SJSA1 (cell line): ENCODE results near the gene CACNB4. TPM values are rescaled to one million over a fixed set of nuclear protein-coding genes. Genes with fewer than 3 reads are reported as not detected.
A peak's percentile ranks its signal among the peaks of the same experiment; 100 is the strongest.
"Not testable (repeated sequence)": the region's sequence is repeated elsewhere in the genome, so short reads cannot be mapped to it uniquely, and the experiment has no call there.

ENCODE experiments used
- DNase-seq, 2 experiments: peaks; one replicate each; pipeline ENCODE4 v3.0.0-alpha.2; 2015 to 2020; ENCODE audit warnings: low spot score in 2 of 2, low read depth in 1 of 2
- H3K27ac ChIP-seq: fragments of 250-450 bp; sonication (Bioruptor Pico); 2 replicates; pipeline ENCODE4 v1.5.1; 2020; ENCODE audit warnings: mild to moderate bottlenecking, moderate library complexity
- H3K27me3 ChIP-seq: fragments of 250-450 bp; sonication (Bioruptor Pico); replicated peaks from 2 replicates; pipeline ENCODE4 v1.5.1; 2020; ENCODE audit warnings: mild to moderate bottlenecking, moderate library complexity
- H3K36me3 ChIP-seq: fragments of 250-450 bp; sonication (Bioruptor Pico); 2 replicates; pipeline ENCODE4 v1.5.1; 2020; ENCODE audit warnings: mild to moderate bottlenecking
- H3K4me1 ChIP-seq: fragments of 250-450 bp; sonication (Bioruptor Pico); replicated peaks from 2 replicates; pipeline ENCODE4 v1.6.1; 2021; ENCODE audit warnings: mild to moderate bottlenecking
- H3K4me3 ChIP-seq: fragments of 250-450 bp; sonication (Bioruptor Pico); 2 replicates; pipeline ENCODE4 v1.5.1; 2020; ENCODE audit warnings: mild to moderate bottlenecking
- H3K9me3 ChIP-seq: fragments of 250-450 bp; sonication (Bioruptor Pico); replicated peaks from 2 replicates; pipeline ENCODE4 v1.5.1; 2020; ENCODE audit warnings: mild to moderate bottlenecking
- total RNA-seq: library from RNA; depleted of rRNA; stranded (reverse); fragments of >200 nt; shearing (Covaris generic); gene quantifications from 2 replicates; pipeline ENCODE4 v1.2.3, GENCODE V29; 2014

Gene CACNB4
- total RNA-seq, 1 experiment from 2014 or later = not detected

DNA sequence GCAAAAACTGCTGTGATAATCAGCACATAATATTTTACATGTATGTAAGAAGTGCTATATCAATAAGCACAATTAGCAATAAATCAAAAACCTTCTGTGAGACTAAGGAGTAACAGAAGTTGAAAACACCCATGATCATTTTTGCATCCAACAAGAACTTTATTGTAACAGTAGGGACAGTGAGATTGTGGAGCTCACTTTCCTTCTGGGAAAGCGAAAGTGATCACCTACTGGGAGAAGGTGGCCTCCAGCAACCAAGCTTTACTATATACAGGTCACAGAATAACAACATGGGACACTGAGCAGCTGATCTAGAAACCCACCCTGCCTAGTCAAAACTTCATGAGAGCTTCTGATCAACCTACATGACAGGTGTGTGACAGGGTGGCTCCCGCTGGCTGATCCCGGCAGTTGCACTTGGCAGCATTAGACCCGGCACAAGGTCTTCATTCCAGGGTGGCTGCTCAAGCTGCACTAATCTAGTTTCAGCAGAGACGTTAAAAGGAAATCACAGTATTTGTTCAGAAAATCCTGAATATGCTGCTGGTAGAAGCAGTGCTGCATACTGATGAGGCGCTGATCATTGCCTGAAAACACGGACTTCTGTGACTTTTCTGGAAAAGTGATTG lies 207.2 kb downstream of the CACNB4 start:
- no peaks in the 10 kb centered on the region for H3K27me3 ChIP-seq
- no peaks in the 10 kb centered on the region for H3K36me3 ChIP-seq
- peaks cover 4% of the 10 kb centered on the region for H3K9me3 ChIP-seq
- no peaks in the 10 kb centered on the region for H3K4me1 ChIP-seq
- no peak overlapping the region for H3K4me3 ChIP-seq
- no peak for DNase-seq
- no peak overlapping the region for H3K27ac ChIP-seq

DNA sequence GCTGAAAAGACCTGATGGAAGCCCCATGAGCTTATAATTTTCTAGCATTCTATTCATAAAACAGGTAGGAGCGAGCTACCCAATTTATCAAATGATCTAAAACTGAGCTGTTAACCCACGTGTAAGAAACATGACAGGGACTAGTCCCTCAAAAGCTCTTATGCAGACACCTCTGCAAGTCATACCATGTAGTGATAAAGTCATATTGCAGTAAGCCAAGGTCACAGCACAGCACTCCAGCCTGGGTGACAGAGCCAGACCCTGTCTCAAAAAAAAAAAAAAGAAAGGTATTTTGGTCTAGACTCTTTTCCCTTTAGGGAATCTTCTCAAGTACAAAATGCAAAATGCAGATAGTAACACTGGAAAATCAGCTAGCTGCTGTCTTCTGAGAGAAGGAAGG lies 211.7 kb downstream of the CACNB4 start:
- no peaks in the 10 kb centered on the region for H3K36me3 ChIP-seq
- no peaks in the 10 kb centered on the region for H3K9me3 ChIP-seq
- H3K4me3 ChIP-seq = no peak overlapping the region
- no peak for DNase-seq
- H3K4me1 ChIP-seq = no peaks in the 10 kb centered on the region
- no peak overlapping the region for H3K27ac ChIP-seq
- 0 out of 2 replicates have a peak, but pooled peaks cover 4% of the 10 kb centered on the region for H3K27me3 ChIP-seq

DNA sequence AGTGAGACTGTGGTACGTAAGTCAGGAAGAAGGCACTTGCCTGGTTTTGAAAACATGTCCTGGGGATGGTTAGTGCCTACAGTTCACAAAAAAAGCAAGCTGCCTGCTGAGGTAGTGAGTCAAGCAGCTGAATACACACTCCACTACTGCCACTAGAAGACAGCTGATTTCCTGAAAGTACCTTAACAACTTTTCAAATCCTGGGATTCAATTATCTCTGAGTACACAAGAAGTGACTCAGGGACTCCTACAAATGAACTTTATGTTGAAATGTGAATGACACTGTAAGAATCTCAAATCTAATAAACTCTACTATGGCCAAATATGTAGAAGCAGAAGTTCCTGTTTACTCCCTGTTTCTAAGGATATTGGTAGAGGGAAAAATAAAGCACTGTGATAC lies 212.6 kb downstream of the CACNB4 start:
- no peak overlapping the region for H3K4me3 ChIP-seq
- no peaks in the 10 kb centered on the region for H3K36me3 ChIP-seq
- 0 out of 2 replicates have a peak, but pooled peaks cover 4% of the 10 kb centered on the region for H3K27me3 ChIP-seq
- H3K4me1 ChIP-seq = no peaks in the 10 kb centered on the region
- H3K9me3 ChIP-seq = no peaks in the 10 kb centered on the region
- H3K27ac ChIP-seq = no peak overlapping the region
- DNase-seq = no peak

DNA sequence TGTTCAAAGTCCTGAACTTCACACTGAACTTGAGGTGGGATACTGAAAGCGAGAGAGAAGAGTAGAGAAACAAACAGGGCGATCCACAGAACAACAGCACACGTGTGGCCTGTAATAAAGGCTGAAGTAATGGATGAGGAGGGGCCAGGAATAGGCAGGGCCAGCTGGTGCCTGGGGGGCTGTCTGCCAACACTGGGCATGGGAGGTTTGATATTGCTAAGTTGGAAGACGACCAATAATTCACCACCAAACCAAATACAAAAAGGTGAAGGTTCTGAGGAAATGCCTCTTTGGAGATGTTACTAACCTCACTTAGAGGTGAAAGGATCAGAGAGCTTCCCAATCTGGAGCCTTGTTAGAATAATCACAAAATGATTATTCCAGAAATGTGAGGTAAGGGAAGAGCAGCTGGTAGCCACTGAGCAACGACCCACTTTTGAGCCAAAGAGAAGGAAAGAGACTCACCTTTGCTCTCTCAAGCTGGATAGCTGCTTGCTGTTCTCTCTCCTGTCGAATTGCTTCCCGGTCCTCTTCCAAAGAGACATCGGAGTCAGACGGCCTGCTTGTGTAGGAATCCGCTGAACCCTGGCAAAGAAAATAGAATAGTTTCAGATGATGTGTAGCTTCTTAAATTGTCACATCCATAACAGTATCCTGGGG lies 215.9 kb downstream of the CACNB4 start:
- no peaks in the 10 kb centered on the region for H3K9me3 ChIP-seq
- H3K4me1 ChIP-seq = peaks cover 9% of the 10 kb centered on the region
- no peaks in the 10 kb centered on the region for H3K36me3 ChIP-seq
- no peak for DNase-seq
- H3K27ac ChIP-seq = no peak overlapping the region
- H3K4me3 ChIP-seq = no peak overlapping the region
- H3K27me3 ChIP-seq = 0 out of 2 replicates have a peak, but pooled peaks cover 4% of the 10 kb centered on the region

GRCh38 chr2:151881342-151881741 lies 217.5 kb downstream of the CACNB4 start:
- no peak overlapping the region for H3K27ac ChIP-seq
- H3K4me3 ChIP-seq = no peak overlapping the region
- H3K27me3 ChIP-seq = 0 out of 2 replicates have a peak, but pooled peaks cover 4% of the 10 kb centered on the region
- H3K36me3 ChIP-seq = no peaks in the 10 kb centered on the region
- H3K4me1 ChIP-seq = peaks cover 9% of the 10 kb centered on the region
- no peak for DNase-seq
- no peaks in the 10 kb centered on the region for H3K9me3 ChIP-seq

DNA sequence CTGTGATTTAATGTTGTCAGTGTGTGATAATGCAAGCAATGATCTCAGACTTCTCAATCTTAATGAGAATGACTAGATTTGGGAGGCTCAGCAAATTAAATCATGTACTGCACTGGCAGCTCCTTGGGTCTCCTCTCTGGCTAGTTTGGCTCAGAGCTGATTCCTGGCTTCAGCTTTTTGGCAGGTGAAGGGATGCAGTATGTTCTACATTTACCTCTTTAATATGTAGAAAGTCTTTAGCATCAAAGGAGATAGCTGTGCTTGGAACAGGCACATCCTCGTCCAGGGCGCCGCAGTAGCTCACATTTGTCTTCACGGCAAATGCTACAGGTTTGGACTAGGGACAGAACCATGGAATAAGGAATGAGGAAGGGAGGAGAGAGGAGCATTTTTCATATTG lies 218.3 kb downstream of the CACNB4 start:
- DNase-seq = no peak
- H3K4me3 ChIP-seq = no peak overlapping the region
- no peaks in the 10 kb centered on the region for H3K9me3 ChIP-seq
- no peaks in the 10 kb centered on the region for H3K36me3 ChIP-seq
- peaks cover 9% of the 10 kb centered on the region for H3K4me1 ChIP-seq
- 0 out of 2 replicates have a peak, but pooled peaks cover 6% of the 10 kb centered on the region for H3K27me3 ChIP-seq
- H3K27ac ChIP-seq = no peak overlapping the region

DNA sequence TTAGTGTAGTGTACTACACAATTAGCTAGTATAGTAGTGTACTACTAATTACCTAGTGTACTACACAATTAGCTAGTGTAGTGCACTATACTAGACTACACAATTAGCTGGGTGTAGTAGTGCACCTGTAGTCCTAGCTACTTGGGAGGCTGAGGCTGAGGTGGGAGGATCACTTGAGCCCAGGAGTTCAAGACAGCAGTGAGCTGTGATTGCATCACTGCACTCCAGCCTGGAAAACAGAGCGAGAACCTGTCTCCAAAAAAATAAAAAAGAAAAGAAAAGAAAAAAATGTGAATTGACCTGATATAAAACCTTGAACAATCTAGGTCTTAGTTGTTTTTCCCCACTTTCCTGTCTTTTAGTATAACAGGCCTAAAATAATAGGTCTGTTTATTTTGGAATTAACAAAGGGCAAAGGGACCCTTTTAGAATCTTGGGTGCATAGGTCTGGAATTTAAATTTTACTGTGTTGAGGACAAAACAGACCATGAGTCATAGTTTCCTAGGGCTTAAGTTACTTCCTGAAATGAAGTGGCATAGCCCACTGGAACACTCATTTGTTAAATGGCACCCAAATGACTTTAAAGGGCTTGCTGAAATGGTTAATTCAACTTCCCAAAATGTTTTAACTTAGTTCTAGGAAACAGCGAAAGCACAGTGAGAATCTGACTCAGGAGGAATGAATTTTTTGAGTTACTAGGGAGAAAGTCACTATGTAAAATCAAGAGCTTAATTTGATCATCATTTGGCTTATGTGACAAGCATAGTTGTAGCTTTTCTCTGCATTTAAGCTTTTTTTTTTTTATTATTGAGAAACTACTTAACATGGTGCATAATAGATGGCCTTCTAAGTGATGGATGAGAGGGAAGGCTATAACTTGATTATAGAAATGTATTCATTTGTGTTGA lies 219.9 kb downstream of the CACNB4 start:
- peak in 1 of 2 experiments; percentile 15 for DNase-seq
- Histone ChIP-seq H3K27me3 (0 out of 2 replicates have a peak, but pooled peaks cover 3% of the 10 kb centered on the region), H3K27ac (no peak overlapping the region)

DNA sequence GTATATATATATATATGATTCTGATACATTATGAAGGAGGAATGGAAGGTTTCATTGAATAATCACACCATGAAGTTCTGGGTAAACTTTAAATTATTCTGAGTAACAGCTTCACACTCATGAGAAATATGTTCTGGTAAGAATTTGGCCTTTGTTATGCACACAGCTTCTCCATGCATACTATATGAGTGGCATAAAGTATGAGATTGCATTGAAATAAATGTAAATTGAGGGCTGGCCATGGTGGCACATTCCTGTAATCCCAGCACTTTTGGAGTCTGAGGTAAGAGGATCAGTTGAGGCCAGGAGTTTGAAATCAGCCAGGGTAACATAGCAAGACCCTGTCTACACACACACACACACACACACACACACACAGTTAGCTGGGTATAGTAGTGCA lies 220.6 kb downstream of the CACNB4 start:
- peaks cover 9% of the 10 kb centered on the region for H3K4me1 ChIP-seq
- no peak overlapping the region for H3K27ac ChIP-seq
- H3K4me3 ChIP-seq = no peak overlapping the region
- H3K9me3 ChIP-seq = no peaks in the 10 kb centered on the region
- H3K27me3 ChIP-seq = peaks cover 4% of the 10 kb centered on the region; the same call in 1 of the 2 replicates
- H3K36me3 ChIP-seq = no peaks in the 10 kb centered on the region
- no peak for DNase-seq

More for the DNA sequence above, 219.9 kb downstream of the CACNB4 start:
- no peaks in the 10 kb centered on the region for H3K36me3 ChIP-seq
- no peaks in the 10 kb centered on the region for H3K9me3 ChIP-seq
- peaks cover 9% of the 10 kb centered on the region for H3K4me1 ChIP-seq
- H3K4me3 ChIP-seq = no peak overlapping the region

GRCh38 chr2:151875631-151876030 lies 223.2 kb downstream of the CACNB4 start:
- DNase-seq, H3K36me3 ChIP-seq, H3K27ac ChIP-seq, H3K4me3 ChIP-seq, H3K9me3 ChIP-seq, H3K4me1 ChIP-seq: not testable (repeated sequence)
- peaks cover 12% of the 10 kb centered on the region for H3K27me3 ChIP-seq

- Histone ChIP-seq H3K27me3 (peaks cover 12% of the 10 kb centered on the region), H3K4me3 (no peak overlapping the region), H3K4me1 (no peaks in the 10 kb centered on the region), H3K36me3 (no peaks in the 10 kb centered on the region), H3K9me3 (no peaks in the 10 kb centered on the region), H3K27ac (no peak overlapping the region)
- DNase-seq = no peak
Measured at GRCh38 chr2:151872463-151872862, 226.4 kb downstream of the CACNB4 start.

DNA sequence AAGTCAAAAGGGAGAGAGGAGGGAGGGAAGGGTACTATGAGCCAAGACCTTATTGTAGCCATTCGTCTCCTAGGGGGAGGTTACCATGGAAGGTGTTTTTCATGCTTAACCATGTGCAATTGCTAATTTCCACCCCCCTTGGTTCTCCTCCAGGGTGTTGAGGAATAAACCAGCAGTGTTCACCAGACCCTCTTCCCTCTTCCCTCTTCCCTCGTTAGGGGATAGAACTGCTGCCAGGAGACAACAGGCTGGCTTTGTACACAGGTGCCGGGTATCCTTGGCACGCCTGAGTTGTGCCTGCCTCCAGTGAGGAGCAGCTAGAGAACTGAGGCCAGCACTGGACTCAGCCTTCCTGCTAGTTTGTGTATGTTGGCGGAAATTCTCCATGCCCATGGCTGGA lies 229.6 kb downstream of the CACNB4 start:
- peaks cover 8% of the 10 kb centered on the region for H3K27me3 ChIP-seq
- H3K4me1 ChIP-seq = no peaks in the 10 kb centered on the region
- no peak overlapping the region for H3K27ac ChIP-seq
- H3K4me3 ChIP-seq = no peak overlapping the region
- H3K9me3 ChIP-seq = no peaks in the 10 kb centered on the region
- H3K36me3 ChIP-seq = no peaks in the 10 kb centered on the region
- no peak for DNase-seq

DNA sequence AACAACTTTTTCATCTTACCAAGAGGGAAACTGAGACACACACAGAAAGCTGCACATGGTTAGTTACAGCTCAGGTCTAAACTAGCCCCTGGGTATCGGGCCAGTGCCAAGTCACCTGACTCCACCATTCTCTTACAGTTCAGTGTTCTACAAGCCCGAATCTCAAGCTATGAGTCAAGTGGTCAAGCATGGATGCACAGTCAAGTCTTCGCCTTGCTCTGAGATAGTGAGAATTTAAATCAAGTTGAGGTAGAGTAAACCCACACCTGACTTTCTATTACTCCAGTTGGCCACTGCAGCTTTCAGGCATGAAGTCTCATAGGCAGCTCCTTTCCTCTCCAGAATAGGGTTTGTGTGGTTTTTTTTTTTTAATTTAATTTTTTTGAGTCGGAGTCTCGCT lies 236.1 kb downstream of the CACNB4 start:
- Histone ChIP-seq H3K9me3 (no peaks in the 10 kb centered on the region), H3K27ac (no peak overlapping the region), H3K36me3 (no peaks in the 10 kb centered on the region), H3K4me1 (no peaks in the 10 kb centered on the region), H3K27me3 (peaks cover 7% of the 10 kb centered on the region; the same call in 1 of the 2 replicates), H3K4me3 (no peak overlapping the region)
- DNase-seq = no peak

GRCh38 chr2:151861174-151861573 lies 237.7 kb downstream of the CACNB4 start:
- no peak overlapping the region for H3K4me3 ChIP-seq
- no peaks in the 10 kb centered on the region for H3K4me1 ChIP-seq
- no peak for DNase-seq
- peaks cover 7% of the 10 kb centered on the region; the same call in 1 of the 2 replicates for H3K27me3 ChIP-seq
- no peaks in the 10 kb centered on the region for H3K9me3 ChIP-seq
- no peaks in the 10 kb centered on the region for H3K36me3 ChIP-seq
- no peak overlapping the region for H3K27ac ChIP-seq
